ENCODE measurements around the gene AMH. TPM values are rescaled to one million over a fixed set of nuclear protein-coding genes. Genes with fewer than 3 reads are reported as not detected.

The AMH gene
- polyA plus RNA-seq, 2 of the 4 experiments (the other 2 are of a cell fraction) = 3.0 to 12.0 TPM

- CTCF ChIA-PET = interaction anchor here (0.6 to 1.4 kb wide), 3 partner anchors 14 to 98 kb away, joined by 3 to 4 read pairs (median 3); no protein-coding TSS in a partner anchor
- no peaks in the 10 kb centered on the region for H3K9me3 ChIP-seq
- peaks cover 41% of the 10 kb centered on the region for H3K4me1 ChIP-seq
- 92% methylated on average over 11 of the region's 15 CpGs for WGBS (ENCODE audit: missing lambda C conversion rate)
- no peak overlapping the region for H3K4me2 ChIP-seq
- TF ChIP-seq RARB (CRISPR knock-in tag; IDR thresholded peaks at IDR 0.05) (no peak), HOXB5 (CRISPR knock-in tag; IDR thresholded peaks at IDR 0.05) (no peak), FOSL2 (IDR thresholded peaks at IDR 0.05) (no peak), FOSL2 (CRISPR knock-in tag; IDR thresholded peaks at IDR 0.05) (no peak), JUNB (IDR thresholded peaks at IDR 0.05) (no peak), ELK1 (IDR thresholded peaks at IDR 0.05; ENCODE audit: low read depth, low read length) (no peak), PHF8 (IDR thresholded peaks at IDR 0.05; ENCODE audit: borderline replicate concordance, low read depth) (no peak), KDM5A (IDR thresholded peaks at IDR 0.05) (no peak), HDAC2 (IDR thresholded peaks at IDR 0.05) (no peak), MAFK (IDR thresholded peaks at IDR 0.05; ENCODE audit: partially characterized antibody) (no peak)
- TF ChIP-seq, protein P1, sequence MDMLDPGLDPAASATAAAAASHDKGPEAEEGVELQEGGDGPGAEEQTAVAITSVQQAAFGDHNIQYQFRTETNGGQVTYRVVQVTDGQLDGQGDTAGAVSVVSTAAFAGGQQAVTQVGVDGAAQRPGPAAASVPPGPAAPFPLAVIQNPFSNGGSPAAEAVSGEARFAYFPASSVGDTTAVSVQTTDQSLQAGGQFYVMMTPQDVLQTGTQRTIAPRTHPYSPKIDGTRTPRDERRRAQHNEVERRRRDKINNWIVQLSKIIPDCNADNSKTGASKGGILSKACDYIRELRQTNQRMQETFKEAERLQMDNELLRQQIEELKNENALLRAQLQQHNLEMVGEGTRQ (IDR thresholded peaks at IDR 0.05) = no peak
- TF ChIP-seq, protein P2, sequence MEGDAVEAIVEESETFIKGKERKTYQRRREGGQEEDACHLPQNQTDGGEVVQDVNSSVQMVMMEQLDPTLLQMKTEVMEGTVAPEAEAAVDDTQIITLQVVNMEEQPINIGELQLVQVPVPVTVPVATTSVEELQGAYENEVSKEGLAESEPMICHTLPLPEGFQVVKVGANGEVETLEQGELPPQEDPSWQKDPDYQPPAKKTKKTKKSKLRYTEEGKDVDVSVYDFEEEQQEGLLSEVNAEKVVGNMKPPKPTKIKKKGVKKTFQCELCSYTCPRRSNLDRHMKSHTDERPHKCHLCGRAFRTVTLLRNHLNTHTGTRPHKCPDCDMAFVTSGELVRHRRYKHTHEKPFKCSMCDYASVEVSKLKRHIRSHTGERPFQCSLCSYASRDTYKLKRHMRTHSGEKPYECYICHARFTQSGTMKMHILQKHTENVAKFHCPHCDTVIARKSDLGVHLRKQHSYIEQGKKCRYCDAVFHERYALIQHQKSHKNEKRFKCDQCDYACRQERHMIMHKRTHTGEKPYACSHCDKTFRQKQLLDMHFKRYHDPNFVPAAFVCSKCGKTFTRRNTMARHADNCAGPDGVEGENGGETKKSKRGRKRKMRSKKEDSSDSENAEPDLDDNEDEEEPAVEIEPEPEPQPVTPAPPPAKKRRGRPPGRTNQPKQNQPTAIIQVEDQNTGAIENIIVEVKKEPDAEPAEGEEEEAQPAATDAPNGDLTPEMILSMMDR (IDR thresholded peaks at IDR 0.05) = no peak
- TF ChIP-seq, protein P3, sequence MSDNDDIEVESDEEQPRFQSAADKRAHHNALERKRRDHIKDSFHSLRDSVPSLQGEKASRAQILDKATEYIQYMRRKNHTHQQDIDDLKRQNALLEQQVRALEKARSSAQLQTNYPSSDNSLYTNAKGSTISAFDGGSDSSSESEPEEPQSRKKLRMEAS (IDR thresholded peaks at IDR 0.05) = no peak
- H3K27ac ChIP-seq = no peak overlapping the region
- ATAC-seq (no peak), DNase-seq (ENCODE audit: low read depth in 1 of 2, low spot score in 1 of 2) (no peak), FAIRE-seq (no peak)
- H3K4me3 ChIP-seq = no peak overlapping the region
- POLR2A ChIA-PET = no interaction called here
These were observed 3.9 kb upstream of the AMH start for GRCh38 chr19:2245273-2245672.

- CTCF ChIA-PET = interaction anchor here (1.0 to 1.4 kb wide), 2 partner anchors 13 to 16 kb away, joined by 3 to 4 read pairs; no protein-coding TSS in a partner anchor
These were observed 3.0 kb upstream of the AMH start for GRCh38 chr19:2246014-2246620.

More at GRCh38 chr19:2246014-2246620, 3.0 kb upstream of the AMH start:
- TF ChIP-seq, protein P1 (IDR thresholded peaks at IDR 0.05) = no peak
- TF ChIP-seq HES2 (IDR thresholded peaks at IDR 0.05) = no peak
- no peak for TF ChIP-seq RCOR1 (IDR thresholded peaks at IDR 0.05; ENCODE audit: low read depth, low read length)
- no peak for TF ChIP-seq NPAS2 (CRISPR knock-in tag; IDR thresholded peaks at IDR 0.05; ENCODE audit: borderline replicate concordance)
- Histone ChIP-seq H3K4me3 (no peak overlapping the region), H3K4me1 (peaks cover 36% of the 10 kb centered on the region), H3K9me3 (no peaks in the 10 kb centered on the region), H3K27ac (no peak overlapping the region), H3K4me2 (no peak overlapping the region)
- WGBS (ENCODE audit: missing lambda C conversion rate) = 91% methylated on average over 12 of the region's 25 CpGs
- FAIRE-seq (no peak), DNase-seq (ENCODE audit: low read depth in 1 of 2, low spot score in 1 of 2) (no peak), ATAC-seq (no peak)
- POLR2A ChIA-PET = interaction anchor here (1.4 kb wide), 1 partner anchor 9 kb away, joined by 5 read pairs; no protein-coding TSS in a partner anchor

All from A549 (cell line).